C4-2B (cell line): ENCODE measurements around the gene SLC47A2.

Experiments used
- ZFX ChIP-seq: fragments of 450-650 bp; IDR thresholded peaks from 2 replicates; pipeline ENCODE4 v1.6.1; 2017
- TF ChIP-seq, protein P1 (sequence below): fragments of 450-650 bp; conservative IDR thresholded peaks from 2 replicates; pipeline ENCODE4 v1.5.1; 2017; ENCODE audit warnings: mild to moderate bottlenecking

DNA sequence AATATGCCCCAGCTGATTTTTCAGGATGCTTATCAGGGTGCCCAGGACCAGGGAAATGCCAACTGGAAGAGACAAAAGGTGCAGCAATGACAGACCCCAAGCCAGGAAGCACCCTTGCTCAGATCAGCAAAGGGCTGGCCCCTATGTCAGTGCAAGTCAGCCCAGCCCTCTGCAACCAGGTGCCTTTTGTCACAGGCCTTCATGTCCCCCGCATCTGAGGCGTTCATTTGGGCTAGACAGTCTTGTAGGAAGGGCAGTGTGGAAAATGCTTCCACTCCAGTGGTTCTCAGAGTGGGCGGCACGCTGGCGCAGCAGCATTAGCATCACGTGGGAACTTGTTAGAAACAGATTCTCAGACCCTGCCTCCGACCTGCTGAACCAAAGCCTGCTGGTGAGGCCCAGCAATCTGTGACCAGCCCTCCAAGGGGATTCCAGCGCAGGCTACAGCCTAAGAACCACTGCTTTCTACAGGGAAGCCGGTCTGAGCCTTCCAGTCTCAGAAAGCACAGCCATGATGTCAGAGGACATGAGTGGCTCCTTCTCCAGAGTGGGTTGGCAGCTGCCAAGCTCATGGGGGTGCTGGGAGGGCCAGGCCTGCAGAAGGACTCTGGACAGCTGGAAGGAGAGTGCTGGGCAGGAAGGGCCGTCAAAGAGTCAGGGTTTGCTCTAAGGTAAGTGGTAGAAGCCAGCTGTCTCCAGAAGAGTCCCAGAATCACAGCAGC lies 13.1 kb downstream of the SLC47A2 start:
- TF ChIP-seq, protein P1, sequence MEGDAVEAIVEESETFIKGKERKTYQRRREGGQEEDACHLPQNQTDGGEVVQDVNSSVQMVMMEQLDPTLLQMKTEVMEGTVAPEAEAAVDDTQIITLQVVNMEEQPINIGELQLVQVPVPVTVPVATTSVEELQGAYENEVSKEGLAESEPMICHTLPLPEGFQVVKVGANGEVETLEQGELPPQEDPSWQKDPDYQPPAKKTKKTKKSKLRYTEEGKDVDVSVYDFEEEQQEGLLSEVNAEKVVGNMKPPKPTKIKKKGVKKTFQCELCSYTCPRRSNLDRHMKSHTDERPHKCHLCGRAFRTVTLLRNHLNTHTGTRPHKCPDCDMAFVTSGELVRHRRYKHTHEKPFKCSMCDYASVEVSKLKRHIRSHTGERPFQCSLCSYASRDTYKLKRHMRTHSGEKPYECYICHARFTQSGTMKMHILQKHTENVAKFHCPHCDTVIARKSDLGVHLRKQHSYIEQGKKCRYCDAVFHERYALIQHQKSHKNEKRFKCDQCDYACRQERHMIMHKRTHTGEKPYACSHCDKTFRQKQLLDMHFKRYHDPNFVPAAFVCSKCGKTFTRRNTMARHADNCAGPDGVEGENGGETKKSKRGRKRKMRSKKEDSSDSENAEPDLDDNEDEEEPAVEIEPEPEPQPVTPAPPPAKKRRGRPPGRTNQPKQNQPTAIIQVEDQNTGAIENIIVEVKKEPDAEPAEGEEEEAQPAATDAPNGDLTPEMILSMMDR = no peak
- no peak for TF ChIP-seq ZFX
